GM18508 (cell line): Measurements from ENCODE around the gene PRKCSH.
"Not testable (repeated sequence)": the region's sequence is repeated elsewhere in the genome, so short reads cannot be mapped to it uniquely, and the experiment has no call there.

Experiments
- ATAC-seq: cut with Tn5 transposase; IDR thresholded peaks from one replicate; pipeline ENCODE4 v1.9.1; 2021; ENCODE audit warnings: moderate number of reproducible peaks; ENCODE audit not compliant: insufficient read depth, unreplicated experiment

PRKCSH gene

GRCh38 chr19:11464333-11465265 lies 29.2 kb downstream of the PRKCSH start:
- ATAC-seq, result no peak

- ATAC-seq, result no peak
Observed at GRCh38 chr19:11465600-11465999, 30.2 kb downstream of the PRKCSH start.

GRCh38 chr19:11468266-11468845 lies 32.9 kb downstream of the PRKCSH start:
- ATAC-seq, result not testable (repeated sequence)

GRCh38 chr19:11473725-11474124 lies 38.3 kb downstream of the PRKCSH start:
- no peak for ATAC-seq

- ATAC-seq, result not testable (repeated sequence)
Observed at GRCh38 chr19:11475343-11475742, 39.9 kb downstream of the PRKCSH start.

- no peak for ATAC-seq
Observed at GRCh38 chr19:11475861-11476260, 40.4 kb downstream of the PRKCSH start.

GRCh38 chr19:11478167-11479089 lies 43.0 kb downstream of the PRKCSH start:
- ATAC-seq, result no peak

- no peak for ATAC-seq
Observed at GRCh38 chr19:11479090-11479897, 43.9 kb downstream of the PRKCSH start.

- no peak for ATAC-seq
Observed at GRCh38 chr19:11479898-11480714, 44.7 kb downstream of the PRKCSH start.

- ATAC-seq, result no peak
Observed at GRCh38 chr19:11480715-11481533, 45.5 kb downstream of the PRKCSH start, which contains the start of gene ELAVL3. Gene ELAVL3 (minus strand): TSS chr19:11481046. CDS start chr19:11480608, 438 bp downstream.

- ATAC-seq, result no peak
Observed at GRCh38 chr19:11481534-11482383, 46.3 kb downstream of the PRKCSH start.

- ATAC-seq, result no peak
Observed at GRCh38 chr19:11482384-11483050, 47.1 kb downstream of the PRKCSH start.

GRCh38 chr19:11483366-11484111 lies 48.1 kb downstream of the PRKCSH start:
- no peak for ATAC-seq

GRCh38 chr19:11485245-11485837 lies 49.9 kb downstream of the PRKCSH start:
- no peak for ATAC-seq

GRCh38 chr19:11486661-11487503 lies 51.4 kb downstream of the PRKCSH start:
- ATAC-seq, result no peak
